ENCODE measurements around the gene C5orf15.

C5orf15 gene

DNA sequence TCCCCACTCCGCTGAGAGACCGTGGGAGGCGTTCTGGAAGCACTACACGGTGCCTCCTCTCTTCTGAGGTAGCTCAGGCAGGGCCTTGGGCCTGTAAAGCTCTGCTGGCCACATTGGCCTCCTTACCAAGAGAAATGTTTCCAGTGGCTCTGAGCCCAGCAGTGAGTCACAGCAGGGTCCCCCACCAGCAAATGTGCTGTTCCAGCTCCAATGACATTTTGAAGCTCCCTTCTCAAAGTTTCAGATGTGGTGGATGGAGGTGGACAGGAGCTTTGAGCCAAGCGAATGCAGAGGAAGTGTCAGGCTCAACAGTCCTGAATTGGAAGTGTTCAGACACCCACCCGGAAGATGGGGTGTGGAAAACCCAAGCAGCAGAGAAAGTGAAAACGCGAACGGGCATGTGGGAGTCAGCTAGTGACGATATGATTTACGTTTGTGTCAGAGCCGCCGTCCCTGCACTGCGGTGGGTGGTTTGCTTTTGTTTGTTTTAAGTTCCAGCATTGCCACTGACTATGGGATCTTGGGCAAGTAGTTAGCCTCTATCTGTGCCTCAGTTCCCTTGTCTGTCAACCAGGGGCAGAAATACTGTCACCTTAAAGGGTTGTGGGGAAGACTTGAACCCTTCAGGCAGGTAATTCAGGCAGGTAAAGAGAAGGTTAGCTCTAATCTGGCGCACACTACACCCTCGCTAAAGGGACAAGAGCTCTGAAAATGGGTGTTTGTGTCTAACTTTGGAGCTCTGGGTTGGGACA, 38.2 kb downstream of the C5orf15 start:
- H3K9ac ChIP-seq (ENCODE audit: low read length): no peak overlapping the region
- H4K20me1 ChIP-seq (ENCODE audit: insufficient read depth, low read length): no peaks in the 10 kb centered on the region
- H3K4me2 ChIP-seq (ENCODE audit: low read length): peak overlapping the region; percentile 17; the same call in 1 of the 2 replicates
- H3K4me3 ChIP-seq (ENCODE audit: low read length): no peak overlapping the region
- TF ChIP-seq, protein P1, sequence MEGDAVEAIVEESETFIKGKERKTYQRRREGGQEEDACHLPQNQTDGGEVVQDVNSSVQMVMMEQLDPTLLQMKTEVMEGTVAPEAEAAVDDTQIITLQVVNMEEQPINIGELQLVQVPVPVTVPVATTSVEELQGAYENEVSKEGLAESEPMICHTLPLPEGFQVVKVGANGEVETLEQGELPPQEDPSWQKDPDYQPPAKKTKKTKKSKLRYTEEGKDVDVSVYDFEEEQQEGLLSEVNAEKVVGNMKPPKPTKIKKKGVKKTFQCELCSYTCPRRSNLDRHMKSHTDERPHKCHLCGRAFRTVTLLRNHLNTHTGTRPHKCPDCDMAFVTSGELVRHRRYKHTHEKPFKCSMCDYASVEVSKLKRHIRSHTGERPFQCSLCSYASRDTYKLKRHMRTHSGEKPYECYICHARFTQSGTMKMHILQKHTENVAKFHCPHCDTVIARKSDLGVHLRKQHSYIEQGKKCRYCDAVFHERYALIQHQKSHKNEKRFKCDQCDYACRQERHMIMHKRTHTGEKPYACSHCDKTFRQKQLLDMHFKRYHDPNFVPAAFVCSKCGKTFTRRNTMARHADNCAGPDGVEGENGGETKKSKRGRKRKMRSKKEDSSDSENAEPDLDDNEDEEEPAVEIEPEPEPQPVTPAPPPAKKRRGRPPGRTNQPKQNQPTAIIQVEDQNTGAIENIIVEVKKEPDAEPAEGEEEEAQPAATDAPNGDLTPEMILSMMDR (IDR thresholded peaks at IDR 0.05; ENCODE audit: low read depth, low read length): no peak
- TF ChIP-seq EZH2phosphoT487 (IDR thresholded peaks at IDR 0.05; ENCODE audit: low read depth): no peak
- H3K4me1 ChIP-seq (ENCODE audit: low read length): peaks cover 52% of the 10 kb centered on the region
- H2AFZ ChIP-seq (ENCODE audit: low read depth, low read length): peak overlapping the region; percentile 54; the same call in 1 of the 2 replicates
- no peaks in the 10 kb centered on the region for H3K9me3 ChIP-seq (ENCODE audit: insufficient read depth, low read length)
- H3K27ac ChIP-seq (ENCODE audit: low read length): peak overlapping the region; percentile 92
- no peaks in the 10 kb centered on the region for H3K27me3 ChIP-seq (ENCODE audit: low read depth, low read length)
- no peaks in the 10 kb centered on the region for H3K36me3 ChIP-seq (replicated peaks; ENCODE audit: low read depth, low read length)
- H3K79me2 ChIP-seq (ENCODE audit: low read length): no peaks in the 10 kb centered on the region

GRCh38 chr5:133928587-133929393, 39.6 kb downstream of the C5orf15 start:
- peak overlapping the region; percentile 59 for H3K4me3 ChIP-seq (ENCODE audit: low read length)
- no peaks in the 10 kb centered on the region for H3K9me3 ChIP-seq (ENCODE audit: insufficient read depth, low read length)
- H3K9ac ChIP-seq (ENCODE audit: low read length): peak overlapping the region; percentile 68
- H3K27ac ChIP-seq (ENCODE audit: low read length): peak overlapping the region; percentile 92
- H3K79me2 ChIP-seq (ENCODE audit: low read length): no peaks in the 10 kb centered on the region
- TF ChIP-seq EZH2phosphoT487 (IDR thresholded peaks at IDR 0.05; ENCODE audit: low read depth): no peak
- TF ChIP-seq, protein P1 (IDR thresholded peaks at IDR 0.05; ENCODE audit: low read depth, low read length): no peak
- H3K4me2 ChIP-seq (ENCODE audit: low read length): peak overlapping the region; percentile 80
- no peaks in the 10 kb centered on the region for H3K36me3 ChIP-seq (replicated peaks; ENCODE audit: low read depth, low read length)
- no peaks in the 10 kb centered on the region for H3K27me3 ChIP-seq (ENCODE audit: low read depth, low read length)
- H2AFZ ChIP-seq (ENCODE audit: low read depth, low read length): peak overlapping the region; percentile 87
- H4K20me1 ChIP-seq (ENCODE audit: insufficient read depth, low read length): no peaks in the 10 kb centered on the region
- H3K4me1 ChIP-seq (ENCODE audit: low read length): peaks cover 47% of the 10 kb centered on the region

GRCh38 chr5:133927300-133928180, 40.9 kb downstream of the C5orf15 start:
- H3K4me2 ChIP-seq (ENCODE audit: low read length): no peak overlapping the region
- H3K4me1 ChIP-seq (ENCODE audit: low read length): peaks cover 39% of the 10 kb centered on the region
- no peaks in the 10 kb centered on the region for H3K36me3 ChIP-seq (replicated peaks; ENCODE audit: low read depth, low read length)
- H3K79me2 ChIP-seq (ENCODE audit: low read length): no peaks in the 10 kb centered on the region
- H3K27ac ChIP-seq (ENCODE audit: low read length): no peak overlapping the region
- H2AFZ ChIP-seq (ENCODE audit: low read depth, low read length): no peak overlapping the region
- no peak for TF ChIP-seq EZH2phosphoT487 (IDR thresholded peaks at IDR 0.05; ENCODE audit: low read depth)
- TF ChIP-seq, protein P1 (IDR thresholded peaks at IDR 0.05; ENCODE audit: low read depth, low read length): no peak
- no peaks in the 10 kb centered on the region for H4K20me1 ChIP-seq (ENCODE audit: insufficient read depth, low read length)
- no peak overlapping the region for H3K4me3 ChIP-seq (ENCODE audit: low read length)
- H3K9me3 ChIP-seq (ENCODE audit: insufficient read depth, low read length): no peaks in the 10 kb centered on the region
- no peak overlapping the region for H3K9ac ChIP-seq (ENCODE audit: low read length)
- no peaks in the 10 kb centered on the region for H3K27me3 ChIP-seq (ENCODE audit: low read depth, low read length)
